AG08395 (cell line): Measurements from ENCODE around the gene KCNMA1.

Source experiments
- DNase-seq: peaks from one replicate; pipeline ENCODE4 v3.0.0; 2012; ENCODE audit warnings: mixed read lengths, low spot score

Gene KCNMA1

DNA sequence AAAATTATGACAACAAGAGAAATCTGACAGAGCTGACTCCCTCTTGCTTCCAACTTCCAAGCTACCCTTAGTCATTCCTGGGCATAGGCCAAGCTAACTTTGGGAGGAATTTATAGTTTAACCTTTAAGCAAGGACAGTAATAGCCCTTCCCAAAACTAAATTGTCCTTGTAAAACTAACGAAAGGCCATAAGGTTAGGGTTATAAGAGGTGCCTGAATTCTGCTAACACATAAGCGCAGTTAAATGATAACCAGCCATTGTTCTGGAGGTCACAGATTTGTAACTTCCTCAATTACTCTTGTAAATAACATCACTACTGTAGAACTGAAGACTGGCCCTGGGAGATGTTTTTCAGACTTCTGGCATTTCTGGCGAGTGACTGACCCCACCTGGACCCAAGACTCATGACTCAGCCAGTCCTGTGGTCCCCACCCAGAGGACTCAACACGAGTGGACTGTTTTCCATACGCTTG lies 481.2 kb downstream of the KCNMA1 start:
- DNase-seq, result peak; percentile 51

DNA sequence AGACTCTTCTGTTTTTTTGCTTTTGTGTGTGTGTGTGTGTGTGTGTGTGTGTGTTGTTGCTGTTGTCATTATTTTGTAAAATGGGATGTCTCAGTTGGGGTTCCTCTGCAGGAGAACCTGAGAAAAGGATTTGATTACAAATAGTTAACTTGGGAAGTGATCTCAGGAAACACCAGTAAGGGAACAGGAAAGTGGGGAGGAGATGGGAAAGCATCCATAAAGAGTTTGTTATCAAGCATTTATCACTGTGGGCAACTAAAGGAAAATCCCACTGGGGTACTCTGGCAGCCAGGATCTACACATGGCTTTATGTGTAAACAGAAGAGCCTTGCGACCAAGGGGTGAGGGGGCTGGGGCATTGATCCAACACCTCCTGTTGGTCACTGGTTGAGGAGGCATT lies 485.4 kb downstream of the KCNMA1 start:
- no peak for DNase-seq

DNA sequence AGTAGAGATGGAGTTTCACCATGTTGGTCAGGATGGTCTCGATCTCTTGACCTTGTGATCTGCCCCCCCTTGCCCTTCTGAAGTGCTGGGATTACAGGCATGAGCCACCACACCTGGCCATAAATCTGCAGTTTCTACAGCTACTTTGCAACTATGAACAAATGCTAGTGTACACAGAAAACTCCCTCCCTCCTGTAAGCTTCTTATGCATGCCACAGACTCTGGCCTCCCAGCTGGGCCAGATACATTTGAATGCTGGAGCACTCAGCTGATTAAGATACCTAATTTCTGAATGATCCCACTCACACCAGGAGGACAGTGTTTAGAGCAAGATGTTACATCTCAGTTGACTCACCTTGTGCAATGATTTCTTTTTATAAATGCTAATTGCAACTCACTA lies 486.2 kb downstream of the KCNMA1 start:
- no peak for DNase-seq

DNA sequence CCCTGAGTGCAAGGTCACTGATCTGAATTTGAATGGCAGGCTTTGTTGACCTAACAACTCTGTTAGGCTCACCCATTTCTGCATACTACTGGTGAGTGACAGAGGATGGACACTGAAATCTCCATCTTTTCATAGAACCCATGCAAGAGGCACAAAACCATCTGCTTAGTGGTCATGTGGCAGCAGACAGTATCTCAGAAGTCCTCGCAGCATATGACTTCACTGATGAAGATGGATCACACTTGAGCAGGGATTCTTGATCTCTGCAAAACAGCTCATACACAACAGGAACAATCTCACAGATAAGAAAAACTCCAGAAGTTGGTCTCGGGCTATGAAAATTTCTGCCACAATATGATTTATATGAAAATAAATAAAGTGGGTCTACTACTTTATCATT lies 487.9 kb downstream of the KCNMA1 start:
- no peak for DNase-seq

DNA sequence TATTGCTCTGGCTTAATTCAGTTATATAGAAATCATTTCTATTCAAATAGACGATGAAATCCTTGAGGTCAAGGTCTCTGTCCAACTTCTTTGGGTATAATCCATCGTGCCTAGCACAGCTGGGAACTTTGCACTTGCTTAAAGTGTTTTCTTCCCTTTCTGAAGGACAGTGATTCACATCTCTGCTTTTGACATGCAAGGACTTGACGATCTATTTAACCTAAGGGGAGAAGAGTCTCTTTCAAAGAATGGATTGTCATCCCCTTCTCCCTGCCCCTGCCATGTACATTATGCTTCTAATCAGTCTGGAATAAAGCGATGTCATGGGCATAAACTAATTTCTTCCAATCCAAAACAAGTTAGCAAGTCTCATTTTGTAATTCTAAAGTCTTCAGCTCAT lies 488.6 kb downstream of the KCNMA1 start:
- DNase-seq, result no peak

DNA sequence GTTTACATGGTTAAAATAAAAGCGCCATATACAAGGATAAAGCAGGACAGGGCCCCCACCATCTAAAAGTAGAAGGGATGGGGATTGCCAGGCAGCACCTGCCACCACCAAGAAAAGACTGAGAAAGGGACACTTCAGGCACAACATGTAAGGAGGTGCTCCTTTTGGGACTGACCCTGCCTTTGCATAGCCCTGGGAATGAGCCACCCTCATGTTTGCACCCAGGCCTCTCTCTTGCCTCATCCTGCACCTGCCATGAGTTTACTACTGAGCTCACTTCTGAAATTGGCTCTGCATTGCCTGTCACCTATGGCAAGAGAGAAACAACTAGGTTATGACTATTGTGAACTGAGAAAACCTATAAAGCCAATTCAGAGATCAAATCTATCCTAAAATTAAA lies 489.7 kb downstream of the KCNMA1 start:
- DNase-seq, result no peak

DNA sequence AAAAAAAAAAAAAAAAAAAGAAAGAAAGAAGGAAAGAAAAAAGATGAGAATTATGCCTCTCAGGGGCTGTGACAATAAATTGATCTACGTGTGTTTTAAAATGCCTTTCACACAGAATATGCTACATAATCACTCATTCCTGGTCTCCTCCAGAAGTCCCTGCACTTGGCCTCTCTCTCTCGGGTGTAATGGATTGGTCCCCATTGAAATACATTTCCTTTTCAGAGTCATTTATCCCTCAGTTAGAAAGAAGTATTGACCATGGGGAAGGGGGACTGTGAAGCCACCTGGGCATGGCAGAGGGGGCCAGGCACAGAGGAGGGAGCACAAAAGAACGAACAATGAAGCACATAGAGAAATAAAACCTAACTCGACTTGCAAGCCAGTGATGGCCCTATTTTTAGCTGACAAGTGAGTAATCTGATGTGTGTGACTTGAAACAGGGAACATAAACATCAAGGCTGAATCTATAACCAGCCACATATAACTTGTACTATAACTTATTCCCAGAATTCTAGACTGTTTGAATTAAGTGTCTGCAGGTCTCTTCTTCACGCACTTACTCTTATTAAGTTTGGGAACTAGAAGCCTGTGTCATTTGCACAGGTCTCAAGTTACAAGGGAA lies 490.8 kb downstream of the KCNMA1 start:
- DNase-seq, result no peak

DNA sequence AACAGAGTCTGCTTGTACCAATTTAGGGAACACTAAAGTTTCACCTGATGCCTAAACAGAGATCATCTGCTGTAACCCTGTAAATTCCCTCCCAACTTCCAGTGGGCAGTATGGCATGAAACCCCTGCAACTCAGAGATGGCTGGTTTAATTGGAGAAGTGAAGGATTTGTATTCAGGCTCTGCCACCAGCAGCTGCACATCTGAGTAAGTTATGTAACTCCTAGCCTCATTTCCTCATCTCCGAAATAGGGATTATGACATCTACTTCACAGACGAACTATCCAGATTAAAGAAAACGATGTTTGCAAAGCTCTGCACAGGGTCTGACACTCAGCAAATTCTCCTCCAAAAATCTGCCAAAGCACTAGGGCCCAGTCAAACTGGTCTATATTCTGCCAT lies 493.0 kb downstream of the KCNMA1 start:
- no peak for DNase-seq

DNA sequence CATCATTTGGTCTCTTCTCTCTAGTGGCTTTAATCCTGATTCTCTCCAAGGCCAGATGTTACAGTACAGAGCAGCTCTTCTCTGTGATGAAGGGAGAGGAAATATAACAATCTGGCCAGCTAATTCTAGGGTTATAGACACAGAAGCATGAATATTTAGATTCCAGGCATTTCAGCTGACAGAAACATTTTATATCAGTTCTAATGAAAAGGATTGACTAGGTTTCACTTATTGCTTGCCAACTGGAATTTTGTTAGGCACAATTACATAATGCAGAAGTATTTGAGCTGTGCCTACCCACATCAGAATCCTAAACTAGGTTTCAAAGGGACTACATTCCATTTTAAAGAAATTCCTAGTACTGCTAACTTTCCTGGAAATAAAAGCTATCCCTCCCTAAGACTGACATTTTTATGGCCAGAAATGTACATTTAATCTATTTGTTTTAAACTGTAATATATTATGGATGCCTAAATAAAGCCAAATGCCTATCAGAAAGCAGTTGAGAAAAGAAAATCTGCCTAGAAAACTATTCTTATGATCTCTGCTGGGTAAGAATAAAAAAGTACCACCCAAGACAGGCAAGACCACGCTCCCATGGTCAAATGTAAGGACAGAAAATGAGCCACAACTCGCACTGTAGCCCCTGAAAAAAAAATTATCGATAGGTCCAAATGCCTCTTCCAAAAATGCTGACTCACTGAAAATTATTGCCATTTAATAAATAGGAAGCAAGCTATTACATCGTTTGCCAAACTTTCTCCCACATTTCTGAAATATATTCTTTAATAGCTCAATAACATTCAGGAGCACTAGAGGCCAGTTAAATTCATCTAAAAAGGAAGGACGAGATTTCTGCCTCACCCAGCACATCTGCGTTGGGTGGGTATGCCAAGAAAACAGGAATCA lies 498.1 kb downstream of the KCNMA1 start:
- DNase-seq, result no peak

DNA sequence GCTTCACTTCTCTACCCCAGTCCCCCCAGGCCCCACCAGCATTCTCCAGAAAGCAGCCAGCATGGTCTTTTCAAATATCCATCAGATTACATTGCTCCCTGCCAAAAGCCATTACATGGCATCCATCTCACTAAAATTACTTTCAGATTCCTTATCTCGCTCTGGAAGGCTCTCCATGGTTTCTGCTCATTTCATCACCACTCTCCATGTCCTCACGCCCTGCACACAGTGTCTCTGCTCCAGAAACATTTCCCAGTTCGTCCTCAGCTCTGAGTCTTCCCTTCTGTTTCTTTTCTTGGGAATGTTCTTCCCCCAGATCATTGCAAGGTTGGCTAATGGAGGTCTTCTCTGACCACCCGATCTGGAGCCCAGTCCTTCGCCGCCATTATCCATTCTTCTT lies 499.1 kb downstream of the KCNMA1 start:
- DNase-seq, result no peak

DNA sequence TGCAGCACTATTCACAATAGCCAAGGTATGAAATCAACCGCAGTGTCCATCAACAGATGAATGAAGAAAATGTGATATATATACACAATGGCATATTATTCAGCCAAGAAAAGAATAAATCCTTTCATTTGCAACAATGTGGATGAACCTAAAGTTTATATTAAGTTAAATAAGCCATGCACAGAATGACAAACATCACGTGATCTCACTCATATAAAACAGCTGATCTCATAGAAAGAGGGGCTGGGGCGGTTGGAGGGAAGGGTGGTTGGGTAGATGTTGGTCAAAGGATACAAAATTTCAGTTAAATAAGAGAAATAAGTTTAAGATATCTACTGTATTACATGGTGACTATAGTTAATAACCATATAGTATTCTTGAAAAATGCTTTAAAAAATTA lies 502.1 kb downstream of the KCNMA1 start:
- no peak for DNase-seq

DNA sequence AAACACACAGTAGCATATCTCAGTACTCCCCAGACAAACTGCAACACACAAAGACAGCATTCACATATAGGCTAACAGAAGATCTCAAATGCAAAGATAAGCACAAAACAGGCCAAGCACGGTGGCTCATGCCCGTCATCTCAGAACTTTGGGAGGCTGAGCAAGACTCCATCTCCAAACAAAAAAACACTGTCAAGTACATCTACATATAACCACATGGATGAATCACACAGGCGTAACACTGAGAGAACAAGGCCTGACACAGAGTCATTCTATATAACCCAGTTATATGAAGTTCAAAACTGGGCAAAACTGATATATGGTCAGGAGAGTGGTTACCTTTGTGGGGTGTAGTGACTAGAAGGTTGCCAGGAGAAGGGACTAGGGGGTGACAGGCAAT lies 506.4 kb downstream of the KCNMA1 start:
- DNase-seq, result no peak

DNA sequence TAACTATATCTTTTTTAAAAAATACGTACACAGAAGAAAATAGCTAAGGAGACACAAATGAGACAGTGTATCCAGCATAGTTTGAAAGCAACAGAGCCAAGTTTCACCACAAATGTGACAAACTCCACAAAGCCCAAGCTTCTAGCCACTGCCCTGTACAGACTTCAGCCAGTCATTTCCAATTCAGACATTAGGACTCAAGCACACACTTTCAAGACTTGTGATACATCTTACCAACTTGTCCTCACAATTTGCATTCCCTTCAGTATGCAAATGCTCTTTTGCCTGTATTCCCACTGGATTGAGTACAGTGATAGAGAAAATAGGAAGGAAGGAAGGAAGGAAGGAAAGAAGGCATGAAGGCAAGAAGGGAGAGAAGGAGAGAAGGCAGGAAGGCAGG lies 510.4 kb downstream of the KCNMA1 start:
- DNase-seq, result no peak

DNA sequence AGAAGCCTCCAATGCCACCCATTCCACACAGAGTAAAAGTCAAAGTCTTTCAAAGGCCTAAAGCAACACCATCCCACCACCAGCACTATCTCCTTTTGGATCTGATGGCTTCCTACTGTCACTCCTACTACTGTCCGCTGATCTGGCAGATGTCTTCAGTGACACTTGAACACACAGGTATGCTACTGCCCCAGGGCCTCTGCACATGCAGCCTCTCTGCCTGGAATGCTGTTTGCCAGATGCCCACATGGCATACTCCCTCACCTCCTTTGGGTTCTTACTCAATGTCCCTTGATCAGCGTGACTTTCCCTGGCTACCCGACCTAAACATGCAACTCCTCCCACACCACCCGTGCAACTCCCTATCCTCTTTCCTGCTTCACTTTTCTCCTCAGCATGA lies 512.4 kb downstream of the KCNMA1 start:
- no peak for DNase-seq

DNA sequence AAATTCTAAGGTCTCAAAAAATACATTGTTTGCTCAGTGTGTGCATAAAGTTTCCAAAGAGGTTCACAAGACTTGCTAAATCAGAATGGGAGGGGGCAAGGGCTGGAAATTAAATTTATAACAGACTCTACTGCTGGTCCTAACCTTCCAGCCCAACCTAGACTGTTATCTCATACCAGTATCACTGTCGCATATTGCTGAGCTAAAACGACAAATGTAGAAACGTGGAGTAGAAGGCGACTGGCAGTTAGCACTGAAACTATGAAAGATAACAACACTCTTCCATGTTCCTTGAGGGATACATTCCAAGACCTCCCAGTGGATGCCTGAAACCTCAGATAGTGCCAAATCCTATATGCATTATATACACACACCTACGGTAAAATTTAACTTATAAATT lies 514.3 kb downstream of the KCNMA1 start:
- no peak for DNase-seq

DNA sequence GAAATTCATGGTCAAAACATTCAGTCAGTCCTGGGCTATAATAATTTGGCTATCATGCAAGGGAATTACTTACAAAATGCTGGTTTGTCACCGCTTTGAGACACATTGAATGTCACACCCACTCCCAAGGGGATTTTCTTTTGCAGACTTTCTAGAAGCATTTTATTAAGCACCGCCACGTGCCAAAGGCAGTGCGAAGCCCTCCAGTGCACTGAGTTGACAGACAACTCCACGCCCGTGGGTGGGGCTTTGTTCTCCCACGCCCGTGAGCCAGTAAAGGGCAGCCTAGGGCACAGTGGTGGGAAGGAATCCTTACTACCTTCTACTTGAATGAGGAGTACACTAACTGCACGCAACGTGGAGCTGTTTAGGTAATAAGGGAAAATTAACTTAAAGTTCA lies 515.8 kb downstream of the KCNMA1 start:
- no peak for DNase-seq

DNA sequence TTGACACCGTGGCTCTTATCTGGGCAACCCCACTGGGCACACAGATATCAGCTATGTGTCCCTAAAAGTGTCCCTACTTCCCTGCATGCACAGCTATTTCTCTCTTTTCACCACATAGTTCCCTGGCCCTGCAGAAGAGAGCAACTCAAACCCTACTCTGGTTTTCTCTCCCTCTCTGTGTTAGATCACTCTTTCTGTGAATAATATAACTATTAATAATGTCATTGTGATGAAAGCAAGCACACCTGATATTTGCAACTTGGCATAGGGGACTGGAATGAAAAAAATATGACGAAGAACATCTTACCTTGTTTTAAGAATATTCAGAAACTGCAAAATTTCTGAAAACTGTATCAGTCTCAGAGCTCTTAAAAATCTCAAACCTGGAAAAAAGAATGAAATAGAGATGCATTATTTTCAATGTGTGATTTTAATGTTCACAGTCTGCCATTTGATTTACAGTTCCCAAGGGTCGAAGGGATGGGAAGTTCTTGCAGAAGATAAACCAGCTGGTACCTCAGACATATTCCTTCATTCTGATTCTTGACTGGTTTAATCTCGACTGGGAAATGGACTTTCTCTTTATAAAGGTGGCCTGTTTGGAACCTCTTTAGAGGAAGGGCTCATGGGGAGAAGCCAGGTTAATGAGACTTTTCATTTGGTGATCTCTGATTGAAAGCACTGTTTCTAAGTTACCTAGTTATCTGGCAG lies 516.8 kb downstream of the KCNMA1 start:
- DNase-seq, result no peak

DNA sequence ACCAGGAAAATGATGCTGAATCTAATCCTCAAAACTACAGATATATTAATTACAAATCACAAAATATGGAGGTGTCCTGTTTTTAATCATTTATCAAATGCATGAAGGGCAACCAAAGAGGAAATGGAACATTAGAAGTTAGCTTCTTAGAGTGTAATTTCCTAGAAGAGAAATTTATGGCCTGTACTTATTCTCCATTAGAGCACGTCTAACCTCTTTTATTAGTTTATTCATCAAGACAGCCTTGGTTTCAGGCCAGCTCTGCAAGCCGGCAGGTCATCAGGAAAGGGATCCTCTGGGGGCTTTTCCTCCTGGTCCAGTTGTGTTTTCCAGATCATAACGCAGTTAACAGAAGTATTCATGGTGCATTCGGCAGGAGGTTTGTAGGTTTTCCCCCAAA lies 517.6 kb downstream of the KCNMA1 start:
- no peak for DNase-seq

DNA sequence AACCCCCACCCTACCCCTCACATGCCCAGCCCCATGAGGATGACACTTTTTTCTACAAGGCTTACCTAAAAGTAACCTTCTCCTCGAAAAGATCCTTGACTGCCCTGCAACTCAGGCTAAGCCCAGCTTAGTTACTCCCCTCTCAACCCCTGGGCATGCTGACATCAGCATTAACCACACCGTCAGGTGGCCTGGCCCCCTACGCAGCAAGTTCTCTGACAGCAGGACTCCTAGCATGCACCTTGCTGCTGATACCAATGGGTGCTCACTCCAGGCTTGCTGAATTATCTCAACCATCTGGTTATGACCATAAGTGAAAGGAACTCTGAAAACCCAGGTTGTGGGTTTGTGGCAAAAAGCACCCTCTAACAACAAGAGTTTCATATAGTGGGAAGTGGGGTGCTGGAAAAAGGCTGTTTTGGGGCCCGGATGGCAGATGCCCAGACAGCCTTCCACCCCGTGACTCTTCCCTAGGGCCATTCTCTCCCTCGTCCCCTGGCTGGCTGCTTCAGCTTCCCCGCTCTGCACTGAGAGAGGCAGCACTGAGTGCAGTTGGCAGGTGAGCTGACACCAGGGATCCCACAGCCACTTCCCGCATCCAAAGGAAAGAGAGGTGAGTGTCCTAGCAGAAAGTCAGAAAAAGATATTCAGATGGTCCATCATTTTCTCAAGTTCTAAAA lies 518.9 kb downstream of the KCNMA1 start:
- DNase-seq, result no peak

DNA sequence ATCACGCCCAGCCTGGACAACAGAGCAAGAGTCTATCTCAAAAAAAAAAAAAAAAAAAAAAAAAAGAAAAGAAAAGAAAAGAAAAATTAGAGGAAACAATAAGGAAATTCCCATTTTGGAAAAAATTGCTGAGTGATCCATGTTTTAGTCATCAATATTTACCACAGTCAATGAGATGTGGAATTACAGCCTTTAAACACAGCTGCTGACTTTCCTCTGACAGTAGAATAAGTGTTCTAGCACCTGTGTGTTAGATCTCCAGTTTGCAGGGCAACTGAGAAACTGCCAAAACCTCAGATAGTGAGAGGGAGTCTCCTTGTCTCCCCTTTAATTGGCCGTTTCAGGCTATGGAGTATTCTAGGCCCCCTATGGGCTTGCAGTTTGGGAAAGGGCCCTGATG lies 520.1 kb downstream of the KCNMA1 start:
- DNase-seq, result no peak

DNA sequence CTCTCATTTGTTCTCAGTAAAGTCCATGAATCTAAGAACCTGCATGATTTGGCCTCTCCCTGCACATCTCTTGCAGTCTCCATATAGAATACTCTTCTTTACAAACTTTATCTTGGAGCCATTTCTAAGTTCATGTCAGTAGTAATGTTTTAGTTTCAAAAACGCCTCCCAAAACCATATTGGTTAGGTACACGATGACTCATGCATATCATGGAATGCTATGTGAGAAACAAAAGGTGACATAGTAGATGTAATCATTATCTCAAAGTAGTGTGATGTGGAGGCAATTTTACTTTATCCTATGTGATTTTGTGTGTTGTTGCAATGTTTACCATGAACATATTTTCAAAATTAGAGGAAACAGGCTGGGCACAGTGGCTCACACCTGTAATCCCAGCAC lies 520.7 kb downstream of the KCNMA1 start:
- DNase-seq, result no peak

DNA sequence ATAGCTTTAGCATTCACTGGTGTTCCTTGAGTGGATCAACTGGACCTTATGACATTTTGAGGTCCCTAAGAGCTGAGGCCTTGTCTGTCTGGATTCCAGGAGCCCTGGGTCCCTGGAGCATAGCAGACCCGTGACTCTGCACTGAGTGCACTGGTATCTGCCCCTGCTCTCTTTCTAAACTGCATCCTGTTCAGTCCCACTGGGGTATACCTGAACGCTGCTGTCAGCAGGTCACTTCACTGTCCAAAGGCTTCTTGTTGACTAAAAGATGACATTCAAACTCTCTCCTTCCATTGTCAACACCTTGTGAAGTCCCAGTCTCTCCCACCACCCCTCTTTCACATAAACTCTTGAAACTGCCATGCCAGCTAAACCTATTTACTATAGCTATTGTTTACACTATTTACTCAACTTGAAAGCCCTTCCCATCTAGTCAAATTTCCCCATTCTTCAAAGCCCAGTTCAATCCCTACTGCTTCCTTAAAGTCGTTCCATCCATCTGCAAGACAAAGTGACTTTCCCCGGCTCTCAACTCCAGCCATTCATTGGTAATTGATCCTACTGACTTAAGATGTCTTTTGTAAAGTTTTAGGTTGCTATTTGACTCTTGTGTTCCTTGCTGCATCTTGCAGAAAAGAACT lies 523.3 kb downstream of the KCNMA1 start:
- no peak for DNase-seq
